Activated naive CD8-positive, alpha-beta T cell treated with anti-CD3 and anti-CD28 coated beads, Interleukin-2, amount 50 U/mL, for 16 hours (primary cell): Measurements from ENCODE around the gene GAPDH.
A peak's percentile ranks its signal among the peaks of the same experiment; 100 is the strongest.
"Not testable (repeated sequence)": the region's sequence is repeated elsewhere in the genome, so short reads cannot be mapped to it uniquely, and the experiment has no call there.

Experiments
- DNase-seq: peaks from one replicate; pipeline ENCODE4 v3.0.0-alpha.2; 2020; ENCODE audit warnings: low read depth, low spot score

Gene GAPDH

DNA sequence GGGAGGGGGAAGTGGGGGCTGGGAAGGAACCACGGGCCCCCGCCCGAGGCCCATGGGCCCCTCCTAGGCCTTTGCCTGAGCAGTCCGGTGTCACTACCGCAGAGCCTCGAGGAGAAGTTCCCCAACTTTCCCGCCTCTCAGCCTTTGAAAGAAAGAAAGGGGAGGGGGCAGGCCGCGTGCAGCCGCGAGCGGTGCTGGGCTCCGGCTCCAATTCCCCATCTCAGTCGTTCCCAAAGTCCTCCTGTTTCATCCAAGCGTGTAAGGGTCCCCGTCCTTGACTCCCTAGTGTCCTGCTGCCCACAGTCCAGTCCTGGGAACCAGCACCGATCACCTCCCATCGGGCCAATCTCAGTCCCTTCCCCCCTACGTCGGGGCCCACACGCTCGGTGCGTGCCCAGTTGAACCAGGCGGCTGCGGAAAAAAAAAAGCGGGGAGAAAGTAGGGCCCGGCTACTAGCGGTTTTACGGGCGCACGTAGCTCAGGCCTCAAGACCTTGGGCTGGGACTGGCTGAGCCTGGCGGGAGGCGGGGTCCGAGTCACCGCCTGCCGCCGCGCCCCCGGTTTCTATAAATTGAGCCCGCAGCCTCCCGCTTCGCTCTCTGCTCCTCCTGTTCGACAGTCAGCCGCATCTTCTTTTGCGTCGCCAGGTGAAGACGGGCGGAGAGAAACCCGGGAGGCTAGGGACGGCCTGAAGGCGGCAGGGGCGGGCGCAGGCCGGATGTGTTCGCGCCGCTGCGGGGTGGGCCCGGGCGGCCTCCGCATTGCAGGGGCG lies at the start of gene GAPDH:
GAPDH (plus strand) TSS at position 595 of the 772 bp plus-strand sequence. CDS start 316 bp downstream, outside the sequence.
- peak; percentile 69 for DNase-seq

GRCh38 chr12:6488240-6488639 lies 46.1 kb upstream of the GAPDH start:
- no peak for DNase-seq

- DNase-seq = no peak
Observed at GRCh38 chr12:6489449-6489848, 44.9 kb upstream of the GAPDH start.

DNA sequence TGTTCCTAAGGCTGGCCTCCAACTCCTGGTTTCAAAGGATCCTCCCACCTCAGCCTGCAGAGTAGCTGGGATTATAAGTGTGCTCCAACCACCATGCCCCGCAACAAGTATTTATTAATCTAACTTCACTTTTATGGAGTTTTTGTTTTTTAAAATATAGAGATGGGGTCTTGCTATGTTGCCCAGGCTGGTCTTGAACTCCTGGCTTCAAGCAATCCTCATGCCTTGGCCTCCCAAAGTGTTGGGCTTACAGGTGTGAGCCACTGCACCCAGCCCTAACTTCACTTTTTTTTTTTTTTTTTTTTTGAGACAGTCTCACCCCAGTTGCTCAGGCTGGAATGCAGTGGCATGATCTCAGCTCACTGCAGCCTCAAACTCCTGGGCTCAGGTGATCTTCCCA lies 43.6 kb upstream of the GAPDH start:
- not testable (repeated sequence) for DNase-seq

- peak; percentile 97 for DNase-seq
Observed at GRCh38 chr12:6492838-6493496, 41.4 kb upstream of the GAPDH start, which contains the start of gene MRPL51. Gene MRPL51, minus strand, starts transcription at chr12:6493262. Its CDS starts 126 bp downstream, at chr12:6493136.

DNA sequence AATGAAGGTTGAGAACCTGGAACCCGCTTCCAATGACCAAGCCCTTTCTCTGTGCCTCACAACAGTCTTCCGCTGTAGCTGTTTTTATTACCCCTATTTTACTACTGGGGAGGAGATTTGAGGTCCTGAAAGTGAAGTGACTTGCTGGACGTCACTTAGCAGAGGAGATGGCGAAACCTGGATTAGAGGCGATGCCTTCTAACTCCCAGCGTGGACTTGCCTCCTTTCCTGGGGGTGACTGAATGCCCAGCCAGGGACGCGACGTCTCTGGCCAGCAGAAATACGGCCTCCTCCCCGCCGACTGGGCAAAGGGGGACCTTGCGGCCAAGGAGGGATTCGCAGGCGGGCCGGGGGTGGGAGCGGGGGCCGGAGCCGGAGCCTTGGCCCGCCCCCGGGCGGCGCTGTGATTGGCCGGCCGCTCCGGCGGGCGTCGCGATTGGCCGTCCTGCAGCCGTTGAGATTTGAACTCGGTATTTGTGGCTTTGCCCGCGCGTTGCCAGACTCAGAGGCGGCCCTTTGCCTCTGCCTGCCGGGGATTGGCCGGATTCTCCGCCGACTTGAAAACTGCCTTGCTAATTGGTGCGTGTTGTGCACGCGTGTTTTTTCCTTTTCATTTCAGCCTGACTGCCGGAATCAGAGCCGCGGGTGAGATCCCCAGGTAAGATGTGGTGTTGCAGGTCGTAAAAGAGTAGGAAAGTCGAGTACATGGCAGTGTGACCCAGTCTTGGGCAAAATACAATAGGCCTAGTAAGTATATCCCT lies 40.6 kb upstream of the GAPDH start, which contains the start of gene NCAPD2:
NCAPD2 (plus strand) TSS at position 606 of the 761 bp plus-strand sequence. CDS start 997 bp downstream, outside the sequence.
- DNase-seq = peak; percentile 81

GRCh38 chr12:6494258-6494743 lies 40.0 kb upstream of the GAPDH start:
- DNase-seq = no peak

DNA sequence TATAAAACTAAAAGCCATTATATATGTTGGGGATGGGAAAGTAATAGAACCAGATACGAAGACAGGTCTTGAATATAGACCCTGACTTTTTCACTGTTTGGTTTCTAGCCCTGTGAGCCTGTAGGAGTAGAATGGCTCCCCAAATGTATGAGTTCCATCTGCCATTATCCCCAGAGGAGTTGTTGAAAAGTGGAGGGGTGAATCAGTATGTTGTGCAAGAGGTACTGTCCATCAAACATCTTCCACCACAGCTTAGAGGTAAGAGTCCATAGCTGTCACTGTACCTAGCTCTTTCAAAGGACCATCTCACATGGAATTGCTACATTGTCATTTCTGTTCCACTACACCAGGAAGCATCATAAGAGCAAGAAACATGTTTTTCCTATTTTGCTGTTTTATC lies 39.3 kb upstream of the GAPDH start:
- DNase-seq = no peak

DNA sequence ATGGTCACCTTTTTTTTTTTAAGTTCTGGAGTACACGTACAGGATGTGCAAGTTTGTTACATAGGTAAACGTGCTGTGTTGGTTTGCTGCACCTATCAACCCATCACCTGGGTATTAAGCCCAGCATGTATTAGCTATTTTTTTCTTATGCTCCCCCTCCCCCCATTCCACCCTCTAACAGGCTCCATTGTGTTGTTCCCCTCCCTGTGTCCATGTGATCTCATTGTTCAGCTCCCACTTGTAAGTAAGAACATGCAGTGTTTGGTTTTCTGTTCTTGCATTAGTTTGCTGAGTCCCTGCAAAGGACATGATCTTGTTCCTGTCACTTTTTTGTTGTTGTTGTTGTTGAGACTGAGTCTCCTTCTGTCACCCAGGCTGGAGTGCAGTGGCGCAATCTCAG lies 37.0 kb upstream of the GAPDH start:
- not testable (repeated sequence) for DNase-seq

GRCh38 chr12:6500466-6500865 lies 33.9 kb upstream of the GAPDH start:
- no peak for DNase-seq

DNA sequence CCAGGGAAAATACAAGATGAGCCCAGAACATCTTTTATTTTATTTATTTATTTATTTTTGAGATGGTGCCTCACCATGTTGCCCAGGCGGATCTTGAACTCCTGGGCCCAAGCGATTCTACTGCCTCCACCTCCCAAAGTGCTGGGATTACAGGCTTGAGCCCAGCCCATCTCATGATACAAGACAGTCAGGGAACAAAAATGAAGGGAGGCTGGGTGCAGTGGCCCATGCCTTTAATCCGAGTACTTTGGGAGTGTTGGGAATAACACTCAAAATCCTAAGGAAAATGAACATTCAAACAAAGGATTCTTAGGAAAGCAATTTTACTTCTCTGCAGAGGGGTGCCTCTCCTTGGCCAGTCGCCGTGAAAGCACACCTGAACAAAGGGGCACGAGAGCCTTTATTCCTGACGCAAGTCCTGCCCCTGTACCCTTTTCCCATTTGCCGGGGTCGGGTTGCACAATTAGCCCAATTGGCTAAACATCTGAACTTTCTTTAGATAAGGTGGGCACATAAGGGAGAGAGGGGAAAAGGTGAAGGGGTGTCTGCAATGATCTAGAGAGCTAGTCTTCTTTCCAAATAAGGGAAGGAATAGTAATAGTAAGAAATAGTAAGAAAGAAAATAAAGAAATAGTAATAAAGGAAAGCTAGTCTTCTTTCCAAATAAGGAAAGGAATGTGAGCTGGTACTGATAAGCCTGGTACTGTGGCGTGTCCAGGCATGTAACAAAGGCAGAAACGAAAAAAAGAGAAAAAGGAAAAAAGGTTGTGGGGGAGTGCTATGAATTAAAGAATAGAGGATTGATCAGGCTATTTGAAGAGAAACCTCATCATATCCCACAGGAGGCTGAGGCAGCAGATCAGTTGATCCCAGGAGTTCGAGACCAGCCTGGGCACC lies 27.0 kb upstream of the GAPDH start:
- DNase-seq = no peak

DNA sequence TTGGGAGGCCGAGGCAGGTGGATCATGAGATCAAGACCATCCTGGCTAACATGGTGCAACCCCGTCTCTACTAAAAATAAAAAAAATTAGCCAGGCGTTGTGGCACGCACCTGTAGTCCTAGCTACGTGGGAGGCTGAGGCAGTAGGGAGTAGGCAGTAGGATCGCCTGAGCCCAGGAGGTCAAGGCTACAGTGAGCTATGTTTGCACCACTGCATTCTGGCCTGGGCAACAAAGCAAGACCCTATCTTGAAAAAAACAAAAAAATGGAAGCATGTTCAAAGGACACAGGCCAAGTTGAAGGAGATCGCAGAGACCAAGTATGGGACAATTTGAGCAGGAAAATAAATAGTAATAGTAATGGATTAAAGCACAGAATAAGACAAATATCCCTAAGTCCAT lies 26.2 kb upstream of the GAPDH start:
- no peak for DNase-seq

DNA sequence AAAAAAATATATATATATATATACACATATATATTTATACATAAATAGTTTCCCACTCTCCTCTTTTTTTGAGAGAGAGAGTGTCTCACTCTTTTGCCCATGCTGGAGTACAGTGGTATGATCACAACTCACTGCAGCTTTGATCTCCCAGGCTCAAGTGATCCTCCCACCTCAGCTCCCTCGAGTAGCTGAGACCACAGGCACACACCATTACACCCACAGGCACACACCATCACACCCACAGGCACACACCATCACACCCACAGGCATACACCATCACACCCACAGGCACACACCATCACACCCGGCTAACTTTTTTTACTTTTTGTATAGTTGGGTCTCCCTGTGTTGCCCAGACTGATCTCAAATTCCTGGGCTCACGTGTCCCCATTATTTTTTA lies 14.1 kb upstream of the GAPDH start:
- DNase-seq = no peak

GRCh38 chr12:6522193-6522592 lies 12.1 kb upstream of the GAPDH start:
- DNase-seq = no peak

DNA sequence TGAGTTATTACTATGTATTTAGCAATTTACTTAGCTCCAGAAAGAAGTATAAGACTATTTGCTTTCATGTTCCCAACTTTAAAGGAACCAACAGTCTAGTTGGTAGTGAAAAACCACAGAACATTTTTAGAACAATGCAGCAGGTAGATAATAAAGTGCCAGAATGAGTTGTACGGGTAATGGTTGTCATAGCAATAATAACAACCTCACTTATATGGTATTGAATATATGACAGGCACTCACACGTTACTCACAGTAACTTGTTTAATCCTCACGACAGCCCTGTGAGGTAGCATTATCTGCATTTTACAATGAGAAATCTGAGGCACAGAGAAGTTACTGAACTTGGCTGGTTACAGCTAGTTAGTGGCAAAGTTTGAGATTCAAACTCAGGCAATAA lies 10.6 kb upstream of the GAPDH start:
- DNase-seq = no peak

DNA sequence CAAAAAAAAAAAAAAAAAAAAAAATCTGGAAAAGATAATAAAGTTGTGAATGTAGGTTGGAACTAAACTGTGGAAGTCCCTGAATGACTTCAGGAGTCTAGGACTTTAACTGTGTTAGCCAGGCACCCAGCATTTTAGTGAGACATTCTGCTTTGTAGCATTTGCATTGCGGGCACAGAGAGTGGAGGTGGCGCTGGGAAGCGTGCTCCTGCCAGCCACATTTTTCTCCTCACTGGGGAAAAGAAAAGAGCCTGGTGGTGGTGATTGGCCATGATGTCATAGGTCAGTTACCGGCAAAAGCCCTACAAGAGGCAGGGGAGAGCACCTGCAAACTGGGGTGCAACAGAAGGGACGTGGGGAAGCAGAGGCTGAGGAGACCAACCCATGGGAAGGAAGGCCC lies 9.7 kb upstream of the GAPDH start:
- DNase-seq = no peak

DNA sequence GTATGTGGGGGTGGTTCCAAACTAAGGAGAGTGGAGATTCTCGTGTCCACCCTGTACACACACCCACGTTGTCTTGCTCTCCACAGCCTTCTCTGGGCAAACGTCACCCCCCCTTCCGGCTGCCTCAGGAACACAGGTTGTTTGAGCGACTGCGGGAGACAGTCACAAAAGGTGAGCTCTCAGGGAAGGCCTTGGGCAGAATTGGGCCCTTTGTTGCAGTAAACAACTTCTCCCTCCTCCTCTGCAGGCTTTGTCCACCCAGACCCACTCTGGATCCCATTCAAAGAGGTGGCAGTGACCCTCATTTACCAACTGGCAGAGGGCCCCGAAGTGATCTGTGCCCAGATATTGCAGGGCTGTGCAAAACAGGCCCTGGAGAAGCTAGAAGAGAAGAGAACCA lies 8.1 kb upstream of the GAPDH start:
- no peak for DNase-seq

DNA sequence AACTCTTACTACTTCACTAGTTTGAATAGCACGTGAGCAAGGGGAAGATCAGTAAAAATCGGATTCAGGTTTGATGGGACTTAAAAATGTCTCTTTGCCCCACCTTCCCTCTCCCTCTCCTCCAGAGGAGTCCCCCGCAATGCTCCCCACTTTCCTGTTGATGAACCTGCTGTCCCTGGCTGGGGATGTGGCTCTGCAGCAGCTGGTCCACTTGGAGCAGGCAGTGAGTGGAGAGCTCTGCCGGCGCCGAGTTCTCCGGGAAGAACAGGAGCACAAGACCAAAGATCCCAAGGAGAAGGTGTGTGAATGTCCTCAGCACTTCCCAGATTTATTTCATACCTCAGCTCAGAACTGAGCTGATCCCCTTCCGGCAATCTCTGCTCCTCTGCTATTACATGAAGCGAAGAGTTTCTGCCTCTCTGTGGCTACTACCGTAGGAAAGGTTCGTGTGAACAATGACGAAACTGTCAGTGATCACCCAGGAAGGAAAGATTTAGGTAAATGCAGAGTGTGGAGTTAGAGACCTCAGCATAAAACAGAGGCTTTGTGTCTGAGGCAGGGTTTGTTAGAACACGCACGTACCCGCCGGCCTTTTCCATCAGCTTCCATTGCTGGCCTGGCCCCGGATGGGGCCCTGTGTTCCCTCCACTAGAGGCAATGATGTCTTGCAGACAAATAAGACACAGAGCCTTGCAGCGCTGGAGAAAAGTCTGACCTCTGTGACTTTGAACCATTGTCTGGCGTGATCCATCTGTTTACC lies 7.4 kb upstream of the GAPDH start:
- DNase-seq = no peak

- no peak for DNase-seq
Observed at GRCh38 chr12:6527711-6528110, 6.6 kb upstream of the GAPDH start.

- DNase-seq = no peak
Observed at GRCh38 chr12:6528539-6529235, 5.6 kb upstream of the GAPDH start.
